ENCODE results near the gene ACTN2. TPM values are rescaled to one million over a fixed set of nuclear protein-coding genes. Genes with fewer than 3 reads are reported as not detected.

The ACTN2 gene
- polyA plus RNA-seq, 1 donor, result 3.1 TPM

GRCh38 chr1:236751385-236751784, 65.1 kb downstream of the ACTN2 start:
- Histone ChIP-seq H3K27ac (ENCODE audit: low read length) (no peak overlapping the region), H3K36me3 (ENCODE audit: control insufficient read depth, insufficient read depth, low read length) (no peaks in the 10 kb centered on the region), H3K27me3 (ENCODE audit: control insufficient read depth, insufficient read depth, low read length) (no peaks in the 10 kb centered on the region), H3K4me3 (ENCODE audit: low read length) (no peak overlapping the region), H3K9me3 (ENCODE audit: control insufficient read depth, low read depth, low read length) (no peaks in the 10 kb centered on the region), H3K4me1 (ENCODE audit: control insufficient read depth, insufficient read depth, low read length) (no peaks in the 10 kb centered on the region)
- WGBS (ENCODE audit: insufficient coverage, low lambda C conversion rate), result 100% methylated on average over 4 of the region's 16 CpGs
- DNase-seq, result no peak

GRCh38 chr1:236751935-236752334, 65.6 kb downstream of the ACTN2 start:
- Histone ChIP-seq H3K4me1 (ENCODE audit: control insufficient read depth, insufficient read depth, low read length) (no peaks in the 10 kb centered on the region), H3K27me3 (ENCODE audit: control insufficient read depth, insufficient read depth, low read length) (no peaks in the 10 kb centered on the region), H3K4me3 (ENCODE audit: low read length) (no peak overlapping the region), H3K36me3 (ENCODE audit: control insufficient read depth, insufficient read depth, low read length) (no peaks in the 10 kb centered on the region), H3K9me3 (ENCODE audit: control insufficient read depth, low read depth, low read length) (no peaks in the 10 kb centered on the region), H3K27ac (ENCODE audit: low read length) (no peak overlapping the region)
- WGBS (ENCODE audit: insufficient coverage, low lambda C conversion rate), result 61% methylated on average over 3 of the region's 4 CpGs
- no peak for DNase-seq

- peak; percentile 10 to 36 for DNase-seq
- Histone ChIP-seq H3K4me1 (ENCODE audit: control insufficient read depth, insufficient read depth, low read length) (no peaks in the 10 kb centered on the region), H3K9me3 (ENCODE audit: control insufficient read depth, low read depth, low read length) (no peaks in the 10 kb centered on the region), H3K4me3 (ENCODE audit: low read length) (no peak overlapping the region), H3K27ac (ENCODE audit: low read length) (no peak overlapping the region), H3K27me3 (ENCODE audit: control insufficient read depth, insufficient read depth, low read length) (no peaks in the 10 kb centered on the region), H3K36me3 (ENCODE audit: control insufficient read depth, insufficient read depth, low read length) (no peaks in the 10 kb centered on the region)
- WGBS (ENCODE audit: insufficient coverage, low lambda C conversion rate), result no CpG with 5 or more reads among the region's 5 CpGs
These were observed 67.2 kb downstream of the ACTN2 start for GRCh38 chr1:236753516-236753915.

- Histone ChIP-seq H3K4me3 (ENCODE audit: low read length) (no peak overlapping the region), H3K27ac (ENCODE audit: low read length) (no peak overlapping the region), H3K9me3 (ENCODE audit: control insufficient read depth, low read depth, low read length) (no peaks in the 10 kb centered on the region), H3K36me3 (ENCODE audit: control insufficient read depth, insufficient read depth, low read length) (no peaks in the 10 kb centered on the region), H3K27me3 (ENCODE audit: control insufficient read depth, insufficient read depth, low read length) (no peaks in the 10 kb centered on the region), H3K4me1 (ENCODE audit: control insufficient read depth, insufficient read depth, low read length) (no peaks in the 10 kb centered on the region)
- DNase-seq, result no peak
- no CpG with 5 or more reads among the region's 14 CpGs for WGBS (ENCODE audit: insufficient coverage, low lambda C conversion rate)
These were observed 67.7 kb downstream of the ACTN2 start for GRCh38 chr1:236753964-236754363.

GRCh38 chr1:236754525-236755210, 68.4 kb downstream of the ACTN2 start:
- 100% methylated on average over 3 of the region's 18 CpGs for WGBS (ENCODE audit: insufficient coverage, low lambda C conversion rate)

GRCh38 chr1:236757640-236758039, 71.3 kb downstream of the ACTN2 start:
- WGBS (ENCODE audit: insufficient coverage, low lambda C conversion rate), result no CpG with 5 or more reads among the region's 2 CpGs
- H3K36me3 ChIP-seq (ENCODE audit: control insufficient read depth, insufficient read depth, low read length), result no peaks in the 10 kb centered on the region
- no peaks in the 10 kb centered on the region for H3K4me1 ChIP-seq (ENCODE audit: control insufficient read depth, insufficient read depth, low read length)

More at GRCh38 chr1:236754525-236755210, 68.4 kb downstream of the ACTN2 start:
- H3K4me3 ChIP-seq (ENCODE audit: low read length), result no peak overlapping the region
- DNase-seq, result no peak
- no peak overlapping the region for H3K27ac ChIP-seq (ENCODE audit: low read length)
- no peaks in the 10 kb centered on the region for H3K36me3 ChIP-seq (ENCODE audit: control insufficient read depth, insufficient read depth, low read length)
- H3K9me3 ChIP-seq (ENCODE audit: control insufficient read depth, low read depth, low read length), result no peaks in the 10 kb centered on the region
- H3K27me3 ChIP-seq (ENCODE audit: control insufficient read depth, insufficient read depth, low read length), result no peaks in the 10 kb centered on the region
- H3K4me1 ChIP-seq (ENCODE audit: control insufficient read depth, insufficient read depth, low read length), result no peaks in the 10 kb centered on the region

GRCh38 chr1:236759252-236759859, 73.1 kb downstream of the ACTN2 start:
- H3K4me1 ChIP-seq (ENCODE audit: control insufficient read depth, insufficient read depth, low read length), result no peaks in the 10 kb centered on the region
- 40% methylated on average over 2 of the region's 3 CpGs for WGBS (ENCODE audit: insufficient coverage, low lambda C conversion rate)
- no peaks in the 10 kb centered on the region for H3K27me3 ChIP-seq (ENCODE audit: control insufficient read depth, insufficient read depth, low read length)
- no peak overlapping the region for H3K4me3 ChIP-seq (ENCODE audit: low read length)
- H3K9me3 ChIP-seq (ENCODE audit: control insufficient read depth, low read depth, low read length), result no peaks in the 10 kb centered on the region
- no peaks in the 10 kb centered on the region for H3K36me3 ChIP-seq (ENCODE audit: control insufficient read depth, insufficient read depth, low read length)
- peak; percentile 4 to 20 for DNase-seq
- H3K27ac ChIP-seq (ENCODE audit: low read length), result no peak overlapping the region

More at GRCh38 chr1:236757640-236758039, 71.3 kb downstream of the ACTN2 start:
- Histone ChIP-seq H3K27ac (ENCODE audit: low read length) (no peak overlapping the region), H3K4me3 (ENCODE audit: low read length) (no peak overlapping the region), H3K9me3 (ENCODE audit: control insufficient read depth, low read depth, low read length) (no peaks in the 10 kb centered on the region), H3K27me3 (ENCODE audit: control insufficient read depth, insufficient read depth, low read length) (no peaks in the 10 kb centered on the region)
- no peak for DNase-seq

- WGBS (ENCODE audit: insufficient coverage, low lambda C conversion rate), result no CpG with 5 or more reads among the region's 6 CpGs
- no peak overlapping the region for H3K4me3 ChIP-seq (ENCODE audit: low read length)
These were observed 74.2 kb downstream of the ACTN2 start for GRCh38 chr1:236760480-236760879.

GRCh38 chr1:236760986-236761385, 74.7 kb downstream of the ACTN2 start:
- no peak overlapping the region for H3K27ac ChIP-seq (ENCODE audit: low read length)
- DNase-seq, result no peak
- no peak overlapping the region for H3K4me3 ChIP-seq (ENCODE audit: low read length)
- no peaks in the 10 kb centered on the region for H3K36me3 ChIP-seq (ENCODE audit: control insufficient read depth, insufficient read depth, low read length)
- WGBS (ENCODE audit: insufficient coverage, low lambda C conversion rate), result no CpG with 5 or more reads among the region's 14 CpGs
- H3K27me3 ChIP-seq (ENCODE audit: control insufficient read depth, insufficient read depth, low read length), result no peaks in the 10 kb centered on the region
- no peaks in the 10 kb centered on the region for H3K4me1 ChIP-seq (ENCODE audit: control insufficient read depth, insufficient read depth, low read length)
- no peaks in the 10 kb centered on the region for H3K9me3 ChIP-seq (ENCODE audit: control insufficient read depth, low read depth, low read length)

More at GRCh38 chr1:236760480-236760879, 74.2 kb downstream of the ACTN2 start:
- Histone ChIP-seq H3K27me3 (ENCODE audit: control insufficient read depth, insufficient read depth, low read length) (no peaks in the 10 kb centered on the region), H3K4me1 (ENCODE audit: control insufficient read depth, insufficient read depth, low read length) (no peaks in the 10 kb centered on the region), H3K36me3 (ENCODE audit: control insufficient read depth, insufficient read depth, low read length) (no peaks in the 10 kb centered on the region), H3K27ac (ENCODE audit: low read length) (no peak overlapping the region), H3K9me3 (ENCODE audit: control insufficient read depth, low read depth, low read length) (no peaks in the 10 kb centered on the region)
- no peak for DNase-seq

- Histone ChIP-seq H3K36me3 (ENCODE audit: control insufficient read depth, insufficient read depth, low read length) (no peaks in the 10 kb centered on the region), H3K27ac (ENCODE audit: low read length) (no peak overlapping the region), H3K4me3 (ENCODE audit: low read length) (no peak overlapping the region), H3K4me1 (ENCODE audit: control insufficient read depth, insufficient read depth, low read length) (no peaks in the 10 kb centered on the region), H3K9me3 (ENCODE audit: control insufficient read depth, low read depth, low read length) (no peaks in the 10 kb centered on the region), H3K27me3 (ENCODE audit: control insufficient read depth, insufficient read depth, low read length) (no peaks in the 10 kb centered on the region)
- no peak for DNase-seq
- WGBS (ENCODE audit: insufficient coverage, low lambda C conversion rate), result no CpG with 5 or more reads among the region's 5 CpGs
These were observed 75.3 kb downstream of the ACTN2 start for GRCh38 chr1:236761397-236762132.
